Measurements from ENCODE around the gene BBS4.
"Not testable (repeated sequence)": the region's sequence is repeated elsewhere in the genome, so short reads cannot be mapped to it uniquely, and the experiment has no call there.

Gene BBS4

DNA sequence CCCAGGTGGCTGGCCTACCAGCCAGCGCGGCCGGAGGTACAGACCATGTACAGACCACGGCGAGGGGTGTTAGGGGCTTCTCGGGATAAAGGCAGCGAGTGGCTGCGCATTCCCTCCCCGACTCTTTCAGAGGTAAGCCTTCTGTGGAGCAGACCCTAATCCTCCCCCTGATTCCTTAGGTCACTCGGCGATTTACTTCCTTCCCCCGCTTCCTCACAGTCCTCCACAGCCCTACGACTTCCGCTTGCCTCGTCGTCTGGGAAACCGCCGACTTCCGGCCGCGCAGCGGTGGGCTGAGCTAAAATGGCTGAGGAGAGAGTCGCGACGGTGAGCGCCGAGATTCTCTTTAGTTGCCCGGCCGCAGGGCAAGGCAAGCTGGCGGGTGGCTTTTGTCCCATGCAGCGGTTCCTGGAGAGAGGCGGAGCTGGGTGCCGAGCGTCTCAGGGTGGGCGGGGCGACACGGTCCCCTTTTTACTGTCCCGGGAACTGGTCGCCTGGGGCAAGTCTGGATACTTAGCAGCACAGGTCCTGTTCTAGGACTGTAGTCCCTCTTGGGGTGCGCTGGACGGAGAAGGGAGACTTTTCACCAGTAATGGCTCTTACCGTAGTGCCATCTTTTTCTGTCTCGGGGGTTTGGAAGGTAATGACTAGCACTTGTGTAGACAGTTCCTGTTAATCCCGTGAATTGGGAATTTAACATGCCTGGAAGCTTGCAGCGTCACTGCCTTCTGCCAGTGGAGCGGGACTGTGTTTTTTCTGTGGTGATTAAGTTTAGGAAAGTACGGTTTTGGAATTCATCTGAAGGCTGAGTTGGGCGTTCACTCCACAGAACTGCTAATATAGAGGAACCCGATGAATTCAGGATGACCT lies at the start of gene BBS4, which contains the start of gene HIGD2B:
BBS4 (plus strand) TSS at position 283 of the 870 bp plus-strand sequence; CDS start at position 304, 21 bp downstream.
HIGD2B (minus strand) TSS at position 258 of the 870 bp plus-strand sequence. CDS start 9,808 bp downstream, outside the sequence.
- no peak for DNase-seq

DNA sequence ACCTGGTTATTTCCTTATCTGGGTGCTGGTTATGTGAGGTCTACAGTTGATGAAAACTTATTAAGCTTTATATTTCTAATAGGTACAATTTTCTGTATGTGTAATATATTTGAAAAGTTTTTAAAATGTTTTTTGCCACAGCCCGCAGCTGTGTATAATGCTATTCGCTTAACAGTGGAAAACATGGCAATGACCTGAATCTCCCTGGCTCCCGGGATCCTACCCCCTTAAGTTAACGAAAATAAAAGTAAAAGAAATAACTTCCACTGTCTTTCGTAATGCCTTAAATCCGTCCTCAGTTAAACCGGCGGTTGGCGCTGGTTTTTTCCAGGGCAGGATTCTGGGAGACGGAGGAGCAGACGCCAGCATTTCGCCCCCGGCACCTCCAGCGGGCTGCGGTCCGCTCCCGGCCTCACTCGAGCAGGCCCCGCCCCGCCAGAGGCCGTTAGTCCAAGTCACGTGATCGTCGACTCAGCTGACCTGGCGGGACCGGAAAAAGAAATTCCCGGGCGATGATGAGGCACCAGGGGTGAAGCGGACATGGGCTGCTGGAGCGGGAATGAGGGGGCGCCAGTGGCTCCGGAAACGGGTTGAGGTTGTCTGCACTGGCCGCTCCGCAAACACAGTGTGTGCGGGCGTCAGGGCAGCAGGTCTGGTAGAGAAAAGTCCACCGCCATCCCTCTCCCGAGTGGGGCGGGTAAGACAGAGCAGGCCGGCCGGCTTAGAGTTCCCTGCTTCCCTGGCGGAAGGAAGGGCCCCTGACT lies 49.3 kb upstream of the BBS4 start:
- not testable (repeated sequence) for DNase-seq

DNA sequence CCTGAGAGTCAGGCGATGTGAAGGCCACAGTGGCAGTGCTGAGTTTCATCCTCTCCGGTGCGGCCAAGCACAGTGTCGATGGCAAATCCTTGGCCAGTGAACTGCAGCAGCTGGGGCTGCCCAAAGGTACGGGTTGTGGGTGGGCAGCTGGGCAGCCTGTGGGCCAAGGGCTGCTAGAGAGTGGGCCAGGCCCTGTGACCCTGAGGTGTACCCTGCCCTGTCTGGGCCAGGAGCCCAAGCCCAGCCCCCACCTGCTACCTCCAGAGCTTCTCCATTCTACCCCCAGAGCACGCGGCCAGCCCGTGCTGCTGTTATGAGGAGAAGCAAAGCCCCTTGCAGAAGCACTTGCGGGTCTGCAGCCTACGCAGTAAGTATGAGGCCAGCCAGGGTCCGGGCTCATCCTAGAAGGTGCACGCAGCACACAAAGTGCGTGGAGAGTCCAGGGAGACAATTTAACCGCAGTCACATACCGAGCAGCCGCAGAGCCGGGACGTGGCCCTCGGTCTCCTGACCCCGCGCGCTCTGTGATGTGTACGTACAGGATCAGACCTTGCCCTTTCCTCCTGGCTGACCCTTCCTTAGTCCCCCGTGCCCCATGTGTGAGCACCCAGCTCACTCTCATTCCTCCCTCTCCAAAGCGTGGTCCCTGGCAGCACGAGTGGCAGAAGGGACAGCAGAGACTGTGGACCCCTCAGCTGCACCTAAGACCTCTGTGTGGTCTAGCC lies 46.1 kb upstream of the BBS4 start:
- not testable (repeated sequence) for DNase-seq

DNA sequence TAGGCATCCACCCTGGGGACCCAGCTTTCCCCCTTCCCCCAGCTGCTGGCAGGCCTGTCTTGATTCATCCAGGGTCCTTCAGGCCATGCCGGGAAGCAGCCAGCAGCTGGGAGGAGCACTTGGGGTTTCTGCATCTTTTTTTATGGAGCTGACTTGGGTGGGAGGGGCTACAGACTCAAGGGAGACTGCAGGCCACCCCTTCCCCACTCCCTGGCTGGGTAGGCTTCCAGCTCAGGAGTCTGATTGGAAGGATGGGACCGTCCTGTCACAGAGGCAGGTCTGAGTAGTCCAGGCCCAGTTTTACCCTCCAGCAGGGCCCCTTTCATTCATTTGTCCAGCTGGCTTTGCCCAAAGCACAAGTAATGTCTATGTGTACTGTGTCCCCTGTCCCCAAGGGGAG lies 43.7 kb upstream of the BBS4 start:
- DNase-seq: not testable (repeated sequence)

DNA sequence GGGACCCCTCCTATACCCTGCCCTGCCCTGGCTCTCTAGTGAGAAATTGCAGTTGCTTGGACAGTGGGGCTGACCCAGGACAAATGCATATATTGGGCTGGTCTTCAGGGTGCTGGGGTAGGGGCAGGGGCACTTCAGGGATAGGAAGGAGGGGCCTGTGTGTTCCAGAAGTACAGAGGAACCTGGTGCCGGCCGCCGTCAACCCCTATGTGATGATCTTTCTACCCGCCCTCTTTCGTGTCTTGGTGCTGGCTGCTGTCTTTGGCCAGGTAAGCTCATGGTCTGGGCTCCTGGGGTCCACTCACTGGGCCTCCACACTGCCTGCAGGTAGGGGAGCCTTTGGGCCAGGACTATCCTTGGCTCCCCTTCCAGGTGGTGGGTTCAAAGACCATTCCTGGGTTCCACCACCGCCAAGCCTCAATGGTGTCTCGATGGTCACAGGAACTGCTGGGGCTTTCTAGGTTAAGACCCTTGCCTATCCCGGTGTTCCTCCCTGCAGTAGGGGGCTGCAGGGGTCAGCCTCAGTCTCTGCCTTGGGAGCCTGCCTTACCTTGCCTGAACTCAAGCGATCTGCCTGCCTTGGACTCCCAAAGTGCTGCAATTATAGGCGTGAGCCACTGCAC lies 37.3 kb upstream of the BBS4 start:
- DNase-seq: not testable (repeated sequence)

DNA sequence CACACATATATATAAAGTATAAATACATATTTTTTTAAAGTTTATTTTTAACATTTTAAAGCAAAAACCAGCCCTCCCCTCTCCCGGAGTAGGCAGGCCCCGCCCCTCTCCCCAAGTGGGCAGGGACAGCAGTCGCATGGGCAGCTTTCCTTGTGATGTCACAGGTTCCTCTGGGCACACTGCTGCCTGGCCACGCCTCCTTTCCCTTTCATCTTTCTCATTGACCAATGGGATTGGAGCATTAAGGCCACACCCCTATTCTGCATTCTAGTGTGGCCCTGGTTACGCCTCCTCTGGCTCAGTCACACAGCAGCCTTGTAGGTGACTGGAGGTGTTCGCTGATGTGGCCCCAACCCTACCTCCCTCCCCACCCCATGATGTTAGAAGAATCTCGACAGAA lies 31.6 kb upstream of the BBS4 start, which contains the start of gene GOLGA6B:
GOLGA6B (plus strand) TSS at position 301 of the 400 bp plus-strand sequence; CDS start at position 342, 41 bp downstream.
- DNase-seq: not testable (repeated sequence)

DNA sequence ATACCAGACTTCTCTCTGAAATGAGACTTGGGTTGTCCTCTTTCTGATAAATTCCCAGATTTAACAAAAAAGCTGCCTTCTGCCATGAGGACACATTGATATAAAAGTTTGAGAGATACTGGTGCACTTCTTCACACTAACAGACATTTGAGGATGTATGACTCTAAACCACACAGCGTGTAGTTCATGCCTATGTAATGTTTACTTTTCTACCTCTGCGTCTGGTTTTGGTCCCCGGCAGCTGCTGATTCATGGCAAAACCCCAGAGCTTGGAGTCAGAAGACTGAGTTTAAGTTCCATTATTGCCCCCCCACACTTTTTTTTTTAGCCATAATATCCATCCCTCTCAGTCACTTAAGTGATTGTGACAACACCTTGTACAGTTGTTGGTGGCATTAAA lies 30.0 kb upstream of the BBS4 start:
- DNase-seq: not testable (repeated sequence)

- DNase-seq: not testable (repeated sequence)
These were observed 24.9 kb upstream of the BBS4 start for GRCh38 chr15:72661081-72661480.

DNA sequence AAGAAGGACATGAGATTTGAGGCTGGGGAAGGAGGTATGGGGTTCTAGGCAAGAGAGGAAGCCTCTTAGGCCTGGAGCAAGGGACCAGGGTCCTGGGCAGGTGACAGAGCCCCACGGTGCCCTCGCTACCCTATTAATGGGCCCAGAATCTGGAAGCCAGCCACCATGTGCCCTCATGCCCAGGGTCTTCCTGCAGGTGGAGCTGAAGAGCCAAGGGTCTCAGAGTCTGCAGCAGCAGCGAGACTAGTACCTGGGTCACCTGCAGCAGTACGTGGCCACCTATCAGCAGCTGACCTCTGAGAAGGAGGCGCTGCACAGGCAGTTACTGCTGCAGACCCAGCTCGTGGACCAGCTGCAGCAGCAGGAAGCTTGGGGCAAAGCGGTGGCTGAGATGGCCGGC lies 22.1 kb upstream of the BBS4 start:
- DNase-seq: not testable (repeated sequence)

GRCh38 chr15:72665706-72666105 lies 20.3 kb upstream of the BBS4 start:
- DNase-seq: not testable (repeated sequence)

DNA sequence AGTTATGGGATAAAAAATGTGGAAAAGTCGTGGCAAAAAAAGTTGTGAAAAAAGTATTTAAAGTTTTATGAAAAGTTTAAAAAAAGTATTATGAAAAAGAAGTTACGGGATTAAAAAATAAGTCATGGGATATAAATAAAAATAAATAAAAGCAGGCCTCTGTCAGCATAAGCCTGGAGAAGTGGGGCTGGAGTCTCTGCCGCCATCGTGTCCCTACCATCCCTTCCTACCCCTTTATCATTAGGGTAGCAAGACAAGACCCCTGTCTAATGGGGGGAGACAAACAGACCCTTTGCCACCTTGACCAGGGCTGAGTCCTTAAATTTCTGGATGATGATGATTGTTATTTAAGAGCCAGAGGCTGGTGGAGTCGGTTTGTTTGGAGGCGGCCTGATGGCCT lies 16.2 kb upstream of the BBS4 start:
- DNase-seq: not testable (repeated sequence)

DNA sequence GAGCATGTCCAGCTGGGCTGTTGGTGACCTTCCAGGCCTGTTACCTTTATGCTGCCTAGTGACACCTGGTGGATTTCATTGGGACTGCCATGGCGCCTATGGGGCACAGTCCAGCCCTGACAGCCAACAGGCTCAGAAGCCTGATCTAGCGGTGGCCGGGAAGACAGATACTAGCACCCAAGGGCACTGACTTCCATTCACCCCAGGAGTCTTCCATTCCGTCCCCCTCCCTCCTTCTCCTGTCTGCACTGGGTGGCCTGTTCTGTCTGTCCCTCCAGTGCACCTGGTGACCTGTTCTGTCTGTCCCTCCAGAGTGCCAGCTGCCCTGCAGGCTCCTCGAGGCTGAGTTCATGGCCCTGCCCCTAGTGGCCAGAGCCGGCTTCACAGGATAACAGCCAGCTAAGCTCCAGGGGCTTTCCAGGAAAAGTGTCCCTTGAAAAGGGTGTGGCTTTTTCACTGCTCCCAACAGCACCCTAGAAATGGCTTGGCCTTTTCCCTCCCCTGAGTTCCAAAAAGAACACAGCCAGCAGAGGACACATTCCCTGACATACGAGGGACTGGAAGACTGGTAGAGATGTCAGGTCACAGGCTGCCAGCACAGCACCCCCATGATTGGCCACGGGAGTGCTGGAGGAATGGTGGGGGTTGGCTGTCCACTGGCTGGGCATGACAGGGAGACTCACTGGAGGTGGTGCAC lies 15.2 kb upstream of the BBS4 start:
- DNase-seq: not testable (repeated sequence)

DNA sequence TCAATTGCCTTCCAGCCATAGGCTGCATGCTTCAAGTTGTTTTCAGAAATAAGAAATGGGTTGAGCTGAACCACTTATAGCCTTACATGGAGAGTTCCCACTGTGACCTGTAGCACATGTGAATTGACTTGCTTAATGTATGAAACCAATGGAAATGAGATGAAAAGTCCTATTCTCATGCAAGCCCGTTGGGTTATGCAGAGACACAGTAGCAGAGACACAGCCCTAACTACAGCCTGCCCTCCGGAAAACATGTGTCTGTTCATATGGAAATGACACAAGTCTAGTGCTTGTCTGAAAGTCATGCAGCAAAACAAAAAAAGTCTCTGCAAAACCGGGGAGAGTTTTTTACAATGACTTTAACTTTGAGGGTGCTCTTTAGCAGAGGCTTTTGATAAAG lies 14.5 kb upstream of the BBS4 start:
- DNase-seq: no peak

DNA sequence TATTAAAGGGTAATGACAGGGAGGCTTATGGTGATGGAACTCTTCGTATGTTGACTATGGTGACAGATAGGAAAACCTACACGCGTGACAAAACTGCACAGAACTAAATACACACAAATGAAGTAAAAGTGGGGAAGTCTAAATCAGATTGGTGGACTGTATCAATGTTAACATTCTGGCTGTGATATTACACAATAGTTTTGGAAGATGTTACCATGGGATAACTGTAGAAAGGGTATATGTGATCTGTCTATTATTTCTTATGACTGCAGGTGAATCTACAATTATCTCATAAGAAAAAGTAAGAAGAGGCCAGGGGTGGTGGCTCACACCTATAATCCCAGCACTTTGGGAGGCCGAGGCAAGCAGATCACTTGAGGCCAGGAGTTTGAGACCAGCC lies 9.2 kb upstream of the BBS4 start:
- DNase-seq: no peak

- DNase-seq: no peak
These were observed 5.1 kb upstream of the BBS4 start for GRCh38 chr15:72680931-72681330.

GRCh38 chr15:72682772-72683171 lies 3.2 kb upstream of the BBS4 start:
- no peak for DNase-seq

GRCh38 chr15:72685301-72685924 lies 594 bp upstream of the BBS4 start:
- no peak for DNase-seq

DNA sequence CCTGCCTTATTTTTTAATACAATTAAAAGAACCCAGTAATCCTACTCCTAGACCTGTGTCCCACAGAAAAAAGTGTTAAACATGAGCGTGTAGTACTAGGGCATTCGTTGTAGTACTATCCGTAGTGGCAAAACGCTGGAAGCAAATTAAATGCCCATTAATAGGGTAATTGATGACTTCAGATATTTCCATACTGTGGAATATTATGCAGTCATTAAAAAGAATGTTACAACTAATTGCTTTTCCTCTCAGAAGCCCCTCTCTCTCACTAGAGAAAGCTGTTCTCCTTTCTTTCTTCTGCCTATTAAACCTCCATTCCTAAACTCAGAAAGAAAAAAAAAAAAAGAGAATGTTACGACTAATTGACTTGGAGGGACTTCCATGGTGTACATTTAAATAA lies 2.7 kb downstream of the BBS4 start:
- no peak for DNase-seq

DNA sequence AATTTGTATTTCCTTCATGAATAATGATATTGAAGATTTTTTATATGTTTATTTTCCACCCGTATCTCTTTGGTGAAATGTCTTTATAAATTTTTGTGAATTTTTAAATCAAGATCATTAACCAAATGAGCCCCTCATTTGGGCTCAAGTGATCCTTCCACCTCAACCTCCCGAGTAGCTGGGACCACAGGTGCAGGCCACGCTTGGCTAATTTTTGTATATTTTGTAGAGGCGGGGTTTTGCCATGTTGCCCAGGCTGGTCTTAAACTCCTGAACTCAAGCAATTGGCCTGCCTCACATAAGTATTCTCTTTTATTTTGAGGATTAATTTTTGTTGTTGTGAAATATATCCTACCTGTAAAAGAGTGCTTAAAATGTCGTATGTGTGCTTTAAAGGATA lies 4.9 kb downstream of the BBS4 start:
- DNase-seq: no peak

DNA sequence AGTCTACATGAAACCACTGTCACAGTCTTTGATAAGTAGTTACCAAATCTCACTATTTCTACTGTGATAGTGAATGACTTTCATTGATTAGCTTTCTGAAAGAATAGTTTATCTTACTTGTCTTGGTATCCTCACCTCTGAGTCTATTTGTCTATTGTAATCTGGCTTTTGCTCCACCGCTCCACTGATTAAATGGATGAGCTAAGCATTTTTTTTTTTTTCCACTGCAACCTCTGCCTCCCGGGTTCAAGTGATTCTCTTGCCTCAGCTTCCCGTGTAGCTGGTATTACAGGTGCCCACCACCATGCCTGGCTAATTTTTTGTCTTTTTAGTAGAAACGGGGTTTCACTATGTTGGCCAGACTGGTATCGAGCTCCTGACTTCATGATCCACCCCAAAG lies 12.9 kb downstream of the BBS4 start:
- DNase-seq: no peak

GRCh38 chr15:72700076-72700475 lies 14.1 kb downstream of the BBS4 start:
- no peak for DNase-seq
